Embryonic facial prominence (tissue), 1 donor: ENCODE data around the gene SIRT7.
"Not testable (repeated sequence)": the region's sequence is repeated elsewhere in the genome, so short reads cannot be mapped to it uniquely, and the experiment has no call there.

Source experiments
- DNase-seq: peaks from one replicate; pipeline ENCODE4 v3.0.0-alpha.2; 2016; ENCODE audit errors: extremely low spot score

The SIRT7 gene

DNA sequence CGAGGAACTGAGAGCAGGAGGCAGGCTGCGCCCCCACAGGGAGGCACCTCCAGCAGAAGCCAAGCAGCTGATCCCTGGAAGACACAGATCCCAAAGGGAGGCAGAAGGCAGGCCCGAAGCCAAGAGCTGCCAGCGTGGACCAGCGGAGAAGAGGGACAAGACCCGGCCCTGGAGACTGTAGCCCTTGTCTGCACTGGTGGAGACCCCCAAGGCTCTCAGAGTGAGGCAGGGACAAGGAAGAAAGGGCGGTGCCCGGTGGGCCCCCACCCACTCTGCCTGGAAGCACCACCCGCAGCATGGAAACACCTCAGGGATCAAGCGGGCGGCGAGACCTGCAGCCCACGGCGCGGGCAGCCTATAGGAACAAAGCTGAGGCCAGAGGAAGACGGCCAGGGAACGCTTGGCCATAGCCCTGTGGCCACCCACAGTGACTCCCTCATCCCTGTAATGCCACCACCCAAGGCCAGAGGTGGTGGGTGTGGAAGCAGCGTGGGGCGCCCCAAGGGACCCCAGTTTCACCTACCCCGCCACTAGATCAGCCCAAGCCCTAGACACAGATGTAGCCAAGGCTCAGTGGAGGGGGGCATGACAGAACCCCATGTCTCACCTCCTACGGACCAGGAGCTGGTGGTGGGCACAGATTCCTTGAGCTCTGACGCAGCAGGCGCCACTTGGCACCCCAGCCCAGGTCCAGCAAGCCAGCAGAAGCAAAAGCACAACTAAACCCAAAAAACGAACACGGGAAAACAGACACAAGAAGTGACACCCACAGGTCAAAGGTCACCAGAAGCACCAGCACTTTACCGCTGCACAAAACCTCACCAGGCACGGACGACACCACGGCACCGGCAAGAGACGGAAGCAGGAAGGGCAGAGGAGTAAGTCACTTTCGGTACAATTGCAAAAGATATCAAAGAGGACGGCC lies 2.9 kb upstream of the SIRT7 start:
- no peak for DNase-seq

DNA sequence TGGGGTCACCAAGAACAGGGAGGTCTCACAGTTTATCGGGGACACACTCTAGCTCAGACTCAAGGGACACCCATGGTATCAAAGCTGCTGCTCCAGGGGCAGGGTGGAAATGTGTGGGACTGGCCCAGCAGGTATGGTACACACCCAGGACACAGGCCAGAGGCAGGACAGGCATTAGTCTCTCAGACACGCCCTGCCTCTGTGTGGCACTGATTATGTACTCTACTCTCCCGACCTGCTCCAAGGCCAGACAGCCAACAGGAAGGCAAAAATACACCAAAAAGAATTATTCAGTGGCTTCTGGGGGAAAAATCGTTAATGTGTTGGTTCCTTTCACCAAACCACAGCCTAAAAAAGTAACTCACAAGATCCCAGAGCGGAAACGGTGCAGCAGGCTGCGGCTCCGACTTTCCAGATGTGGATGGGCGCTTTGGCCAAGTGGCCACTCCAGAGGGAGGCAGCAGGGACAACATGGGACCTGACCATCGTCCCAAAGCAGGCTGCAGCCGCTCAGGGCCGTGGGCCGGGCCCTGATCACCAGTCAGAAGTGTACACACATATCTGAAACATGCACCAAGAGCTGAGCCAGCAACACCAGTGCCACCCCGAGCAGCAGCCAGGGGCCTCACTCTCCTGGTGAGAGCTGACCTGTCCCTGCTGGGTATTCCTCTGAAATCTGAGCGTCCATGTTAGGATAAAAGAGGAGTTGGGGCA lies 1.0 kb upstream of the SIRT7 start:
- no peak for DNase-seq

DNA sequence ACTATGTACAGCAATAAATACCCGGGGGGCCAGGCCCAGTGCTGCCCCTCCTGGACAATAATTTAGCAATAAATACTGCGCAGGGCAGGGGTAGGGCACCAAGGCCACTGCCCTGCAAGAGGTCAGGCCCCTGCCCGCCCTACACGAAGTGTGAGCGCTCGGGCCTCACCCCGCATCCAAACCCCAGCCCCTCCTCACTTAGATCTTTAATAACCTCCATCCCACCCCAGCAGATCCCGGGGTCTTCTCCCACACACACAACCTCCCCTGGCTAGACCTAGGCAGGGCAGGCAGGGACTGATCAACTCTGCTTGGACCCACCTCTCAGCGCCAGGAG lies 325 bp upstream of the SIRT7 start:
- DNase-seq: not testable (repeated sequence)

DNA sequence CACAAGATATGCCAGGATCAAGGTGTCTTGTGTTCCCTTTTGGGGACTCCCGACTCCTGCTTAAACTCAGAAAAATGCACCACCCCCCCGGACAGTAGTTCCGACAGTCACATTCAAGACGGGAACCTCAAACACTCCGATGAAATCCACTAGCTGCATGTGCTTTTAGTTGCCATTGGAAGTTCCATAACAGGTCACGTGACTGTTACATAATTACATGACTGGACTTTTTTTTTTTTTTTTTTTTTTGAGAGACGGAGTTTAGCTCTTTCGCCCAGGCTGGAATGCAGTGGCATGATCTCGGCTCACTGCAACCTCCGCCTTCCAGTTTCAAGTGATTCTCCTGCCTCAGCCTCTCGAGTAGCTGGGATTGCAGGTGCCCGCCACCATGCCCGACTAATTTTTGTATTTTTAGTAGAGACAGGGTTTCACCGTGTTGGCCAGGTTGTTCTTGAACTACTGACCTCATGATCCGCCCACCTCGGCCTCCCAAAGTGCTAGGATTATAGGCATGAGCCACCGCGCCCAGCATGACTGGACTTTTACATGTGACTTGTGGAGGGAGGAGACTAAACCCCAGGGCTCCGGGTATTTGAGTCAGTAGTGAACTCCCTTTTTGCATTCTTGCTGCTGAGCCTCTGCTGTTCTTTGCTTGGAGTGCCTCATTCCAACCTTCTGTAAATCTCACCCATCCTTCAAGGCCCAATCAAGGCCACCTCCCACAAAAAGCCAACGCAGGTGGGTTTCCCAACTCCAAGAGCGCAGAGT lies 1.6 kb downstream of the SIRT7 start:
- no peak for DNase-seq

DNA sequence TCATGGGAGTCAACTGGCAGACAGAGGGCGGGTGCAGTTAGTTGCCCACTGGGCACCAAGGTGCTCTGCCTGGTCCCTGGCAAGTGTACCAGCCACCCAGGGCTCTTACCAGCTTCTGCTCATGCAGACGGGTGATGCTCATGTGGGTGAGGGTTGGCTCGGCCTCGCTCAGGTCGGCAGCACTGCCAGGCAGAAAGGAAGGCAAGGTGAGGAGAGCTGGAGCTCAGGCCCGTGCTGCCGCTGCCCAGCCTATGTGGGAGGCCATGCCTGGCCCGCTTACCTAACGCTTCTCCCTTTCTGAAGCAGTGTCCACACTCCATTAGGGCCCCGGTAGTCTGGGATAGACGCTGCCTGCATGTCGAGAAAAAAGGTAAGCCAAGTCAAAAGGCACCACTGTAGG lies 2.6 kb downstream of the SIRT7 start:
- no peak for DNase-seq

DNA sequence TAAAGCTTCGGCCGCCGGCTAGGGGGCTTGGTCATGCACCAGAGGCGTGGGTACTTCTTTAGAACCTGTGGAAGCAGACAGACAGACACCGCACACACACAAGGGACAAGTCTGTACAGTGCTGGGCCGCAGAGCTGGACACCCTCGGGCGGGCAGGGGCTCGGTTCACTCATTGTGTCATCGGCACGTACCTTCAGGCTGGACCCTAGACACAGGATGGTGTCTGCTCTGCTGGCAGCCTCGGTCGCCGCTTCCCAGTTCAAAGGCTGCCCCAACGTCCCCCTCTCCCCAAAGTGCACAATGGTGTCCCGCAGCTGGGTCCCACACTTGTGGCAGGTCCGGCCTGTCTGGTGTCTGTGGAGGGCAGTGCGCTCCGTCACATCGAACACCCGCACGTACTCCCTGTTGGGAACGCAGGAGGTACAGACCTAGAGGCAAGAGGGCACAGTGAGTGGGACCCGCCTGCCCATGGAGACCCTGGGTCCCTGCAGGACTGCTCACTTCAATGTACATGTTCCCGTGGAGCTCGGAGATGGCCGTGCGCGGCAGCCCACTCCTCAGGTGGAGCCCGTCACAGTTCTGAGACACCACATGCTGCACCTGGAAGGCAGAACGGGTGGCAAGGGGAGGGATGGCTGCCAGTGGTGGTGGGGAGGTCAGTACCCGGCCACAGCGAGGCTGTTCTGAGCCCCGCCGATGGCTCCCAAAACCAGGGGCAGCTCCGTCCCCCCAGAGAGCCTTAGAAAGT lies 3.7 kb downstream of the SIRT7 start:
- no peak for DNase-seq

DNA sequence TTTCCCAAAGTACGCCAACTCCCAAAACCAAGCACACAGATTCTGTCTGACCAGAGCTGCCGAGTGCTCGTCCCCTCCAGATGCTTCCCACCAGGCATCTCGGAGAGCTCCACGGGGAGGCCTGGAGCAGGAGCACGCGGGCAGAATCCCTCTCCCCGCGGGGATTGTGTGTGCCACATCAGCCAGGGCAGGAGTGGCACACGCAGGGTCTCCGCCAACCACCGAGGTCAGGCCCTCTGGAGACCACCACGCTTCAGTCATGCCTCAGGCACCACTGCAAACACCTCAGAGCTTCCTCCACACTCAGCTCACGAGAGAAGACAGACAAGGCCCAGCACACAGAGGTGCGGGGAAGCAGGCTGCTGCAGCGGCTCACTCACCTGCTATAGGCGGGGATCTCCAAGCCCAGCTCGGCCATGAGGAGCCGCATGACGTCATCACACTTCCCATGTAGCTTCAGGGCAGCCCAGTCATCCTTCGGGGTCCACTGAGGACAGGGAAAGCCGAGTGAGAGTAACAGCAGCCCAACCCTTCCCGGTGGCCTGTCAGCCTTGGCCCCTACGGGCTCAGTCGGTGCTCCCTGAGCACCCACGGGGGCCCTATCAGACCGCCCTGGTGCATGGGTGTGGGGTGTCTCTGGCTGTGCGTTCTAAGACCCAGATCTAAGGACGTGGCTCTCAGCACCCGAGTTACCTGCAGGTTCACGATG lies 4.4 kb downstream of the SIRT7 start:
- DNase-seq: no peak

DNA sequence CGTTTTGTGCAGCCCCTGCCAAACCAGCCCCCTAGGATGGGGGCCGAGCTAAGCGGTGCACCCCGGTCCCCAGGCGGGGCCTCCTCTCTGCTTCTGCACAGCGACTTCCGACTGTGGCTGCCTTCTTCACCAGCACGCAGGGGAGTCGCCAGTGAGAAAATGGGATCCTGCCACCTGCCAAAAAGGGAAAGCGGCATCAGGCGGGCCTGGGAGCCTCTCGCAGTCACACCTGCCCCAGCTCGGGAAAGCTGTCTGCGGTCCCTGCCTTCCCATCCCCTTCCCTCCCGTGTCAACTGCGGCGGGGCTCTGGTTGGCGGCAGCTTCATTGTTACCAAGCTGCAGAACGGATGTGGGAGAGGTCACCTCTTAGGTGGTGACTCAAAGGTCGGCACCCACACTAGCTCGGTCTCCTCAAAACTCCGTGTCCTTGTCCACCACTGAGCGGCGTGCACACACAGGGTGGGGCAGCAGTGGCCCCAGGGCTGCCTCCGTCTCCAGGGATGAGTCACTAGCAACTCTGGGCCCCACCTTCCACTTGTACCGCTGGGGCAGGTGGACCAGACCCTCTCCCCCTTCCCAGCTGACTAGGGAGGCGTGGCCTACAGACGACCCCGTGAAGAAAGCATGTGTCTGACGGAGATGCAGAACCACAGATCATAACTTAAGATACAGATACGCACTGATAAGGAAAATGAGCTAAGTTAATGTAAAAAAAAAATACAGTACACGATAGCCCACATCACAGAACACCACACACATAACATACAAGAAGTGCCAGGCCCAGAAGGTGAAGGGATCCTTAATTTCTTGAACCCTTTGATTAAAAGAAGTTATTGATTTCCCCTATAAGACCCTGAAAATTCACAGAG lies 5.3 kb downstream of the SIRT7 start:
- DNase-seq: no peak

DNA sequence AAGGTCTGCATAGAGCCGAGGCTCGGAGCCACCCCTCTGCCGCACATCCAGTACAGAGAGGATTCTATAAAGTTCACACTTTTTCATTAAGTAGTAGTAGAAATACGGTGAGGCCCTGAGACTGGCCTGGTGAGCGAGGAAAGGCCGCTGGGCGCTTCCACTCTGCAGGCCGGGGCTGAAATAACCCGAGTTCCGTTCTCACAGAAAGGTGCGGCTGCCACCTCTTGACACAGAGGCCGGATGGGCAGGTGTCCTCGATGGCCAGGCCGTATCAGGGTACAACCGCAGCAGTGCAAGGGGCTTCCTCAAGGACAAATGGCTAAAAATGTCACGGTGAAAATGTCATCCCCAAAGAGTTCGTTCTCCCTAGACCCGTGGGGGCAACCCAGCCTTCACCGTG lies 6.0 kb downstream of the SIRT7 start:
- no peak for DNase-seq

DNA sequence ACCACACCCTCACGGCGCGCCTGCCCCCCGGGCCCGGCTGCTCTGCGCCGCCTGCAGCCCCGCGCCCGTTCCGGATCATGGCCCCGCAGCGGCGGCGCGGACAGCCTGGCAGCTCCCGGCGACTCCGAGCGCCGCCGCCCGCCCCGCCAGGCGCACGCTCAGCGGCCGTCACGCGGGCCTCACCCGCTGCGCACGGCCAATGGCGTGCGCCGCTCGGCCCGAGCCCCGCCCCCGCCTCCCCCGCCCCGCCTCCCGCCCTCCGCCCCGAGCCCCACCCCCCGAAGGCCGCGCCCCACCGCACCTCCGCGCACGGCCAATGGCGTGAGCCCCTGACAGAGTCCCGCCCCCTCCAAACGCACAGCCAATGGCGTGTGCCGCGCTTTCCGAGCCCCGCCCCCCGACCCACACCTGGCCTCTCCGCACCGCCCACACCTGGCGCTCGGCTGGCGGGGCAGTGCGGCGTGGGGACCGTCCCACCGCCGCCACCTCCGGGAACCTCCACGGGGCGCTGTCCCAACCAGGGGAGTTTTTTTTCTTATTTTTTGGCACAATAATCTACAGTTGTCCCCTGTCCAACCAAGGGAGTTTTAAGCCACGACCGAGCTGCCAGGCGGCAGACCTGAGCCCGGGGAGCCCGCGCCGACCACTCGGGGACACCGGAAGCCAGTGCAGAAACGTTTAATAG lies 6.6 kb downstream of the SIRT7 start, which contains the start of gene PCYT2:
Gene PCYT2 (minus strand): TSS at position 123 of the 685 bp plus-strand sequence. CDS start 44 bp downstream, at position 79.
- DNase-seq: peak; percentile 48

DNA sequence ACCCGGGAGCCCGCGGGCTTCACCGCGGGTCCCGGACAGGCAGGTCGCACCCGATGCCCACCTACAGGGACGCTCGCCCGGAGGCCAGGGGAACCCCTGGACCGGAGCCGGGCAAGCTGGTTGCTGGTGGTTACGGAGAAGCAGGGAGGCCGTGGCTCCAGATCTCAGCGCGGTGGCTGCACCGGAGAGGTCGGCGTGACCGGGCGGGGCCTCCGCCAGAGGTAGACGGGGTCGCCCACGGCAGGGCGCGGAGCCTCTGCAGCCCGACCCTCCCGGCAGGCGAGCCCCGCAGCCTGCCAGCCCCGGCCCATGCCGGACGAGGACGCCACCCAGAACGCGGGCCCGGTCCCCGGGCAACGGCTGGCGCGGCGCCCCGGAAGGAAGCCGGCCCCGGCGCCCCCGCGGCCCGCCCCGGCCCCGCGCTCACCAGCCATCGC lies 7.1 kb downstream of the SIRT7 start:
- DNase-seq: no peak

DNA sequence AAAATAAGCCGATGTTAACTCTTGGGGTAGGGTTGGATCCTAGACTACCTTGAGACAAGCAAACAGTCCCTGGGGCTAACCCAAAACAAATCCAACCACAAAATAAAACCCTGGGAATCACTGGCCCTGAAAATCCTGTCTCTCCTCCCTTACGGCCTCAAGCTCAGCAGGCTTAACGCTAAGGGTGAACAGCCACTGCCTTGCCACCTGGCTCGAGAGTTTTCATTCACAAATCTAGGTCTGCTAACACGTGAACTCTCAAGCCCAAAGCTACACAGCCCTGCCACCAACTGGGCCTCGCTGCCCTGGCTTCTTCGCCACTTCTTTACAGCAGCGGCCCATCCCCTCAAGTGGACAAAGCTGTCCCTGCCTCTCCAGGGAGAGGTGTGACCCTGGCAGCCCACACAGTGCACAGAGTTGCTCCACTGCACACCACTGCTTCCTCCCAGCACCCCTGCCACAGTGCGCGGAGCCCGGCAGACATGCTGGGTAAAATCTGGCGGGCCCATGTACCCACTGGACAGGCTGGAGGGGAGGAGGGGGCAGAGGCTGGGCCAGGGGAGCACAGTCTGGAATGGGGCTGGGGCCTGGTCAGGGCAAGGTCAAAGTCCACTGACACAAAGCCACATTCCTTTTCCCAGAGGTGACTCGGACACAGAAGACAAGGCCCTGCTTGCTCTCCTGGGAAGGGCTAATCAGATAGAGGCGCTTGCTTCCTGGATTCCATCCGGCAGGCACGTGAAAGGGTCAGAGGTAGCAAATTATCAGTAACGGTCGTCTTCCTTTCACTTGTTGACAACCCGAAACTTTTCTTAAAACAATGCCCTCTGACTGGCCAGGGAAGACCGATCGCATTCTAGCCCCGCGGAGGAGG lies 7.8 kb downstream of the SIRT7 start:
- DNase-seq: no peak

DNA sequence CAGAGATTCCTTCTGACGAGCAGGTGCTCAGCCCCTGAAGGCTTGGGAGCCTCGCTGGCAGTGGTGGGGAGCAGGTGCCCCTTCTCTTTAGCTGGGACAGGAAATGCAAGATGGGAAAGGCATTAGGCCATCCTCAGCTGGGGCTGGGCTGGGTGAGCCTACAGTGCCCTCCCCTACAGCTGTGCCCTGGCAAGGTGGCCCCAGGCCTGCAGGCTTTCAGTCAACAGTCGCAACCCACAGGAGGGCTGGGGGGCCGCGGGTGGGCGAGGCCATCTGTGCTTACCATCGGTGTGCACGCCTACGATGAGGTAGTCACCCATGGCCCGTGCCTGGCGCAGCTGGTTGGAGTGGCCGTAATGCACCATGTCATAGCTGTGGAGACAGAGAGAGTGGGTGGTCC lies 8.7 kb downstream of the SIRT7 start:
- DNase-seq: no peak

DNA sequence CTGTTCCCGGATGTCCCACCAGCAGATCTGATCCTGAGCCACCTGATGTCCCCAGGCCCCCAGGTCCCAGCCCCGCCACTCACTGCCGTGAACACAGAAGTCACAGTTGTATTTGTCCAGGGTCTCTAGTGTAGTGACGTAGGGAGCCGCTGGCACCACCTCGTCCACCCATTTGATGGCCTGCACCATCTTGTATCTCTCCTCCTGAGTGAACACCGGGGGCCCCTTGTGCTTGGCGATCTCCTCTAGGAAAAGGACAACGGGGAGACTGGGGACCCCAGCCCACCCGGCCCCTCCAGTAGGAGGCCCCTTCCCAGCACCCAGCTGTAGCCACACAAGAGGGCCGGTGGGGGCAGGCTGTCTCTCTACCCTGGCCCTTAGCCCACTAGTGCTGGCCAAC lies 9.2 kb downstream of the SIRT7 start:
- DNase-seq: no peak

DNA sequence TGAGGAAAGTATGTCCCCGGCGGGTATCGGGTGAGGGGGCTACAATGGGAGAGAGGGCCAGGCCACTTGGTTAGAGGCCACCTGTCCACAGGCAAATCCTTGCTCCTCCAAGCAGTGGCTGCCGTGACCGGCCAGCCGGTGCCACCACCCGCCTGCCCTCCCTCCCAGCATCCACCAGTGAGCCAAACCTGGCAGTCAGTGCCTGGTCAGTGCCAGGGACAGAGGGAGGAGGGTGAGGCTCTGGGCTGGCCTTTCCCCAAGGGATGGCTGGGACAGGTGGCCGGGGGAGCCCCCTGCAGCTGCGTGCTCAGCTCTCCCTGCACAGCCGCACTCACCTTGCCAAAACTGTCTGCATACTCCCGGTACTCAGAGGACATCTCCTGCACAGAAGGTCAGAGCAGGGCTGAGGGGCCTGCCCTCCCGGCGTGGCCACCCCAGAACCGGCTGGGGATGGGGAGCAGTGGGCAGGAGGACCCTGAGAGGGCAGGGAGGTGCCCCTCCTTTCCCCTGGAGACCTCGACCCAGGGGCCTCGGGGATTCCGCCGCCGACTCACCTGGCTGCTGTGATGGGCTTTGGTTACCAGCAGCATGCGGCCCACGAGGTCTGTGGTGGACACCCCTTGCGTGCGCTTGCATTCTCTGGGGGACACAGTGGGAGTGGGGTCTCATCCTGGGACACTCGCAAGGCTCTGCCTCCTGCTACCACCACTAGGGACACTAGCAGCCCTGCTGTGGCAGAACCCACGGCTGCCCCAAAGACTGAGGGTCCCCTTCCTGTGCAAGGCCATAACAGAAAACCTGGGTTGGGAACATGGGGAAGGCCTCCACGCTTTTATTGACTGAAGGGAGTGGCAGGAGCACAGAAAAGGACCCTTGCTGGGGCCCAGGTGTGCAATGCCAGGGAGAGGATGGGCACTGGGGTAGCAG lies 10.5 kb downstream of the SIRT7 start:
- no peak for DNase-seq

DNA sequence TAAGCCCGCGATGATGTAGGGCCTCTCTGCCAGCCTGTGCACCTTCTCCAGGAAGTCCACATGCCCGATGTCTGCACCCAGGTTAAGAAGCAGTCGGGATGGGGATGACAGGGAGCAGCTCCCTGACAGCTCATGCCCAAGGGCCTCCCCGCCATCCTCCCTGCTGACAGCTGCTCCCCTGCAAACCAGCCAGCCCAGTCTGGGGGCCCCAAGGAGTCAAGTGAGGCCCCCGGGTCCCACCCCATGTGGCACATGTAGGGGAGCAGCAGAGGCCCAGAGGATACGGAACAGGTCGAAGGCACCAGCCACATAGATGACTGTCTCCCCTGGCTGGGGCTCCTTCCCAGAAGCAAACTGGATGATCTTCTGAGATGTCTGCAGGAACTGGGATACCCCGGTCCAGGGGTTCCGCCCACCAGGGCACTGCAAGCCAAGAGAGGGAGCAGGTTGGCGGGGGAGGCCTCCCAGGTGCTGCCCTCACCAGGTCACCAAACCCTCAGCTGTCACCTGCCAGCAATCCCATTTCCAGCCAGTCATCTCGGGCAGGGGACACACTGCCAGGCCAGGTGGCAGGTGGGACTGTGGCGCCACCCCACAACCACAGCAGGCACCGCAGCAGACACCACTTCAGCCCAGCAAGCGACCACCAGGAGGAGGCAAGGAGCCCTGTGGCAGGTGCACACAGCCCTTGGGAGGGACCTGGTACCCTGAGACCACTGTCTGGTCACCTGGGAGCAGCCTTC lies 11.3 kb downstream of the SIRT7 start:
- DNase-seq: no peak

DNA sequence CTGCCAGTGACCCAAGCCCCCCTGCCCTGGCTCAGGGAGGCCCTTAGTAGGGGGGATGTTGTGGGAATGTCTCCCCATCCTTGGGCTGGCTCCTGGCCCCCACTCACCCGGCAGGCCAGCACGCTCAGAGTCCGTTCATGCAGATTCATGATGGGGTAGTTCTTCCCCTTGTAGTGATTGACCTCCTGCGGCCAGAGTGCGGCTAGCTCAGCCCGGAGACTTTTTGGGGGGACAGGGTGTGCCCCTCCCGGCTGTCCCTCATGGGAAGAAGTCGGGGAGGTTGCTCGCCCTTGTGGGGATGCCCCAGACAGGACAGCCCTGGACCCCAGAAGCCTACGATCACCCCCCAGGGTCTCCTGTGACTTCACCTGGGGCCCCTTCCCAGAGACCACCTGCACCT lies 12.0 kb downstream of the SIRT7 start:
- DNase-seq: no peak
